NCI-H2227 treated with DMSO at 0.1 percent for 48 hours (cell line): ENCODE results near the gene NME3.

Experiments
- DNase-seq: peaks from one replicate; lab custom pipeline; 2025; lab: John Stamatoyannopoulos, UW

The NME3 gene

DNA sequence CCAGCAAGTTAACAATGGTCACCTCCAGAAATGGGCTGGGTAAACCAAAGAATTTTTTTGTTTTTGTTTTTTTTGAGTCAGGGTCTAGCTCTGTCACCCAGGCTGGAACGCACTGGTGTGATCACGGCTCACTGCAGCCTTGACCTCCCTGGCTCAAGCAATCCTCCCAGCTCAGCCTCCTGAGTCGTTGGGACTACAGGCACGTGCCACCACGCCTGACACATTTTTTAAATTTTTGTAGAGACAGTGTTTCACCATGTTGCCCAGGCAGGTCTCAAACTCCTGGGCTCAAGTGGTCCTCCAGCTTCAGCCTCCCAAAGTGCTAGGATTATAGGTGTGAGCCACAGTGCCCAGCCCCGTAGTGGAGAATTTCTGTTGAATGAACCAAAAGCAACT lies 9.3 kb upstream of the NME3 start:
- no peak for DNase-seq

- no peak for DNase-seq
These were observed 8.7 kb upstream of the NME3 start for GRCh38 chr16:1779741-1780676.

DNA sequence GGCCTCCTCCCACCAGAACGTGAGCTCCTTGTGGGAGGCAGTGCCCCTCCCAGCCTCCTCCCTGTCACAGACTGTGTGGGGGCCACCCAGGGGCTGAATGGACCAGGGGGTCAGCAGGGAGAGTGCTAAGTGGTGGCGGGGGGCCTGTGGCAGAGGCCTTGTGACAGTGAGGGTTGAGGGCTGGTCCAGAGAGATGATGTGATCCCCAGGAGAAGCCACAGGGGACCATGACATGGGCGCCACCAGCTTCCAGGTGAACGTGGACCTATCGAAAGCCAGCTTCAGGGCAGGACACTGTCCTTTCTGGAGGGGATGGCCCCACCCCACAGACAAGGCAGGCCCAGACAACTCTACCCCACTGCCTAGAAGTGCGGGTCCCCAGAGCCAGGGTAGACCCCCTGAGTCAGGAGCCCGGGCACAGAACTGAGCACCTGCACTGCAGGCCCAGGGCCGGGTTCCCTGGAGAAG lies 7.9 kb upstream of the NME3 start:
- DNase-seq: no peak

- DNase-seq: no peak
These were observed 7.1 kb upstream of the NME3 start for GRCh38 chr16:1778200-1779179.

- DNase-seq: no peak
These were observed 6.2 kb upstream of the NME3 start for GRCh38 chr16:1777375-1778199.

- DNase-seq: no peak
These were observed 5.6 kb upstream of the NME3 start for GRCh38 chr16:1776991-1777374.

DNA sequence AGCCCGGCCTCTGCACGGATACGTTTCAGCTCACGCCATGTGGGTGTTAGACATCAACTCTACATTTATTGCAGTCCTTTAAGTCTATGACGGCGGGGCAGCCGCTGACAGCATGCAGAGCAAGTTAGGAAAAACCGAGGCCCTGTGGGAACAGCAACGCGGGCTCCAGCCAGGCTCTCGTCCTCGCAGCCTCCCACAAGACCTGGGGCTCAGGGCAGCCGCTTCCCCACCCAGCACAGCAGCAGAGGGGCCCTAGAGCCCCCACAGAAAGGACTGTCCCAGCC lies 5.3 kb upstream of the NME3 start:
- DNase-seq: no peak

DNA sequence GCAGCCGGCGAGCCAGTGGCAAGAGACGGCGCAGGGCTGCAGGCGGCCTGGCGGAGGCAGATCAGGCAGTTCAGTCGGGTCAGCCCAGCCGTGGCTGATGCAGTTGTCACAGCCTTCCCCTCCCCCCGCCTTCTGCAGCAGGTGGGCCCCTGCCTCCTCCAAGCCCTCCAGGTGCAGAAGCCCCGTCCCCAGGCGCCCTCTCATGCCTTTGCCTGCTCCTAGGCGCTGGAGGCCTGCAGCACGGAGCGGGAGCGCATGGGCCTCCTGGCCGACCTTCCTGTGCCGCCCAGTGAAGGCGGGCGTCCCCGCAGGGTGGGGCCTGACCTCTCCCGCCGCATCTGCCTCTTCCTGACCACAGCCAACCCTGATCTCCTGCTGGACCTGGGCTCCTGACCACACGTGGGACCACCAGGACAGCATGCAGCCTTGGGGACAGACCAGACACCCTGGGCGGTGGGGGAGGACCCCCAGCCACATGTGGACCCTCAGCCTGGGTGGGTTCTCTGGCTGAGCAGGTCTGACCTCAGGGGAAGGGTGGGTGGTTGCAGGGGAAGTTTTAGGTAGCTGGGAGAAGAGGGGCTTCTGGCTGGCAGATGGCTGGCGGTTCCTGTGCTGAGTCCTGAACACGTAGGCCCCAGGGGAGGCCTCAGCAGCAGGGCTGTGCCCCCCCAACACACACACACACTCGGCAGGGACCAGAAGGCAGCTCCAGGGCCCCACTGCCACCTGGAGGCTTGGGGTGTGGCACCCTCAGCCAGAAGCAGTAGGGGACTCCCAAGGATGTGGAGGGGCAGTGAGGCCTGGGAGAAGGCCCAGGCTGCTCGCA lies 4.7 kb upstream of the NME3 start:
- DNase-seq: no peak

GRCh38 chr16:1775006-1775845 lies 3.9 kb upstream of the NME3 start:
- DNase-seq: no peak

GRCh38 chr16:1774448-1774780 lies 3.1 kb upstream of the NME3 start:
- no peak for DNase-seq

- no peak for DNase-seq
These were observed 2.5 kb upstream of the NME3 start for GRCh38 chr16:1773703-1774447.

GRCh38 chr16:1772908-1773702 lies 1.8 kb upstream of the NME3 start, which contains the start of gene MRPS34:
MRPS34 (minus strand) TSS chr16:1773134; CDS start chr16:1773119, 15 bp downstream.
- peak; percentile 82 for DNase-seq

DNA sequence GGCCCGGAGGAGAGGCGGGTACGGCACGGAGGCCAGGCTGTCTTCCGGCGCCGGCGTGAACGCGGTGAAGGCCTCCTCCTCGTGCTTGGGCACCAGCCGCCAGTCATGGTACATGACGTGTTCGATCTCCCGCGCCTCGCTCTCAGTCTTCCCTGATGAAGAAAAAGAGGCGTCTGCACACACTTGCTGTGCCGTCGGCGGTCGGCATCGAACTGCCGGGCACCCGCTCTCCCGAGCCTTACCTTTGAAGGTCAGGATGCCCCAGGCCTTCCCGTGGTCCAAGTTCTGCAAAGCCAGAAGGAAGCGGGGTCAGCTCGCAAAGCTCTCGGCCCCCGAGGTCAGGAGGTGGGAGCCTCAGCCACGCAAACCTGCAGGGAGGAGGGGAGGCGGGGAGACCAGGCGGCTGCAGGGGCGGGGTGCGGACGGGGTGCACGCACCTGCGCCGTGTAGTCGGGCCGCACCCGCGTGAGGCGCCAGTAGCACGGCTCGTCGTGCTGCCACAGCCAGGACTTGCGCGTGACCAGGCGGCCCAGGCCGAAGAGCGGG lies 1.1 kb upstream of the NME3 start, which contains the start of gene EME2:
Gene EME2 (plus strand): TSS at position 449 of the 546 bp plus-strand sequence. CDS start 418 bp downstream, outside the sequence.
- peak; percentile 23 for DNase-seq

DNA sequence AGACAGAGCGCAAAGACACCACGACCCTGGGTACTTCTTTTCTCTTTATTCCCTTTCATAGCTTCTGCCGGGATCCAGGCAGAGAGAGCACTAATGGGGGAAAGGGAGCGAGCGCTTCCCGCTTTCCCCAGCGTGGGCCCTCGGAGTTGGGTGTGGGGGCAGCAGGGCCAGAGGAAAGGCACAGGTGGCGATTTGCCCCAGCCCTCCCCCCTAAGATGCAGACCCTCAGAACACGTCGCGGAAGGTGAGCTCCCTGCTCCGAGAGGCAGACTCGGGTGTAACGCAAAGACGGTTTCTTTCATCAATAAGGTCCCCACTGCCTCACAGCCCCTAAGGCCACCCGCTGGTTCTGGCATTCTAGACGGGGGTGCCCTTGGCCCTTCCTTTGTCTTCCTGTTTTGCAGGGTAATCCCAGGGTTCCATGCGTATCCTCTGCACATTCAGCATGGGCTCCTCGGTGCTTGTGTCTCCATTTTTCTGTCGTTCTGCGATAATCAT lies 570 bp upstream of the NME3 start:
- DNase-seq: no peak

DNA sequence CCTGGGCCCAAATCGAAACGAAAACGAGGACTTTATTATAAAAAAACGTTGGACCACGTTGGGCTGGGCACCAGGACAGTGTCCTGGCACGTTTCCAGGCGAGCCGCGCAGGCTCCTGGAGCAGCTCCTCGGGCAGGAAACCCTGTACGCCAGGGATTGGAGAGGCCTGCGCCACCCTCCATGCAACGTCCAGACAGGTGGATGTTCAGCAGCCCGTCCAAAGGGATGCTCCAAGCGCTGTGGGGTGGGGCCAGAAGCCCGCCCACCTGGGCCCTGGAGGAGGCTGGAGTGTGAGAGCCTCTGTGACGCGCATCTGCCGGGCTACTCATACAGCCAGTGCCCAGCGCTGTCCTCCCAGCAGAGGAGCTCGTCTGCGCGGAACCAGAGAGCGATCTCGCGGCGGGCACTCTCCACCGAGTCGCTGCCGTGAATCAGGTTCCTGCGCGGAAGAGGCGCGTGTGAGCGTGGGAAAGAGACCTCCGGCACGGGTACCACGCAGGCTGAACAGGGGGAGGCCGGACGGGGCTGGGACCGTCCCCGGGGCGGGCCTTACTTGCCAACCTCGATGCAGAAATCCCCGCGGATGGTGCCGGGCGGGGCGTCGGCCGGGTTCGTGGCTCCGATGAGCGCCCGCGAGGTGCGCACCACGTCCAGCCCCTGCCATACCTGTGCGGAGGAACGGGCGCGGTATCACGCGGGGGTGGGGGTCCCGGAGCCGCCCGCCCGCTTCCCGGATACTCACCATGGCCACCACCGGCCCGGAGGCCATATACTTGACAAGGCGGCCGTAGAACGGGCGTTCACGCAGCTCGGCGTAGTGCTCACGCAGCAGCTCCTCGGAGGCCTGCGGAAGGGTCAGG lies 785 bp downstream of the NME3 start:
- DNase-seq: peak; percentile 58

- DNase-seq: no peak
These were observed 1.7 kb downstream of the NME3 start for GRCh38 chr16:1769402-1770300.
